Tibial nerve (tissue), 4 donors: ENCODE data around the gene FNTB.

Experiments
- EP300 ChIP-seq, 2 donors: sonication (generic); formaldehyde crosslinking; IDR thresholded peaks; one replicate each; pipeline ENCODE4 v1.6.1; 2017; ENCODE audit warnings: antibody characterized with exemption in 2 of 2, mild to moderate bottlenecking in 1 of 2
- POLR2A ChIP-seq, 2 donors: fragments of 450-650 bp; IDR thresholded peaks; one replicate each; pipeline ENCODE4 v1.6.1; 2017; ENCODE audit warnings: antibody characterized with exemption in 2 of 2, mild to moderate bottlenecking in 2 of 2, moderate library complexity in 2 of 2
- TF ChIP-seq, protein P1 (sequence below), 5 experiments: fragments of 200-600 bp in 3 of 5; fragments of 450-650 bp in 2 of 5; sonication (generic) in 3 of 5; IDR thresholded peaks; one replicate each; pipeline ENCODE4 v1.5.1; 2016 to 2019; ENCODE audit warnings: antibody characterized with exemption in 5 of 5, mild to moderate bottlenecking in 3 of 5, moderate library complexity in 2 of 5

DNA sequence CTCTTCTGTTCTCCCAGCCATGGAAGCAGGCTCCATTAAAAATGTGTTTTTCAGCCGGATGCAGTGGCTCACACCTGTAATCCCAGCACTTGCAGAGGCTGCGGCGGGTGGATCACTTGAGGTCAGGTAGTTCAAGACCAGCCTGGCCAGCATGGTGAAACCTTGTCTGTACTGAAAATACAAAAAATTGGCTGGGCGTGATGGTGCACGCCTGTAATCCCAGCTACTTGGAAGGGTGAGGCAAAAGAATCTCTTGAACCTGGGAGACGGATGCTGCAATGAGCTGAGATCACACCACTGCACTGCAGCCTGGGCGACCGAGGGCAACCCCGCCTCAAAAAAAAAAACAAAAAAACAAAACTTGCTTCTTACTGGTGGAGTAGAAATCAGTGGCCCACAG is 39.8 kb downstream of the FNTB start:
- TF ChIP-seq, protein P1, sequence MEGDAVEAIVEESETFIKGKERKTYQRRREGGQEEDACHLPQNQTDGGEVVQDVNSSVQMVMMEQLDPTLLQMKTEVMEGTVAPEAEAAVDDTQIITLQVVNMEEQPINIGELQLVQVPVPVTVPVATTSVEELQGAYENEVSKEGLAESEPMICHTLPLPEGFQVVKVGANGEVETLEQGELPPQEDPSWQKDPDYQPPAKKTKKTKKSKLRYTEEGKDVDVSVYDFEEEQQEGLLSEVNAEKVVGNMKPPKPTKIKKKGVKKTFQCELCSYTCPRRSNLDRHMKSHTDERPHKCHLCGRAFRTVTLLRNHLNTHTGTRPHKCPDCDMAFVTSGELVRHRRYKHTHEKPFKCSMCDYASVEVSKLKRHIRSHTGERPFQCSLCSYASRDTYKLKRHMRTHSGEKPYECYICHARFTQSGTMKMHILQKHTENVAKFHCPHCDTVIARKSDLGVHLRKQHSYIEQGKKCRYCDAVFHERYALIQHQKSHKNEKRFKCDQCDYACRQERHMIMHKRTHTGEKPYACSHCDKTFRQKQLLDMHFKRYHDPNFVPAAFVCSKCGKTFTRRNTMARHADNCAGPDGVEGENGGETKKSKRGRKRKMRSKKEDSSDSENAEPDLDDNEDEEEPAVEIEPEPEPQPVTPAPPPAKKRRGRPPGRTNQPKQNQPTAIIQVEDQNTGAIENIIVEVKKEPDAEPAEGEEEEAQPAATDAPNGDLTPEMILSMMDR (IDR thresholded peaks at IDR 0.05) = no peak
- no peak for TF ChIP-seq POLR2A (IDR thresholded peaks at IDR 0.05)
- no peak for TF ChIP-seq EP300 (IDR thresholded peaks at IDR 0.05)
